ENCODE measurements around the gene GET4.

GET4 gene

DNA sequence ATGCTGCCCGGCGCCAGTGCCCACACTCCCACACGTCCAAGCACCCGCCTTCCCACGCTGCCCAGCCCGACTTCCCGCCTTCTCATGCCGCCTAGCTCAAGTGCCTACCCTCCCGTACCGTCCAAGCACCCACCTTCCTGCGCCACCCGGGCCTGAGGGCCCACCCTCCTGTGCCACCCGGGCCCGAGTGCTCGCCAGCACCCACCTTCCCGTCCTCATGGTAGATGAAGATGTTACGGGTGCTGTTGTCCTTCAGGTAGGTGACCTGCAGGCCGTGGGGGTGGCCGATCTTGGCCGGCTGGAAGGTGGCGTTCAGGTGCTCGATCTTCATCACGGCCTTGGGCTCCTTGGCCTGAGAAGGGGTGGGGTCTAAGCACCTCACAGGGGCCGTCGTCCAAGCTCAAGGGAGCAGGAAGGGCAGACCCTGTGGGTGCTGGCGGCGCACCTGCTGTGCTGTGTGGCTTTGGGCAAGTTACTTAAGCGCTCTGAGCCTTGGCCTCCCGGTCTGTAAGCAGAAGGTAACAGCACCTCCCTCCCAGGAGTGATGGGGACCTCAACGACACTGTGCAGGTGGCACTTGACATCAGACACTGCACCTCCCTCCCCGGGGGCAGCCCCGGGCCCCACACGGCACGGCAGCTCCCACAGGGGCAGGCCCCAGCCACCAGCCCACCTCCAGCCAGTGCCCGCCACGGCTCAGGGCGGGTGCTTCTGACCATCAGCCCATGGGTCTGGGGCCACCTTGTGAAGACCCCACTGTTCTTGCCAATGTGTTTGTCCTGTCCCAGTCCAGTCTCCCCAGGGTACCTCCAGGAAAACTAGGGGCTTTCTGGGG is 27.8 kb downstream of the GET4 start:
- Histone ChIP-seq H3K4me3 (ENCODE audit: low read length) (no peak overlapping the region), H3K27ac (ENCODE audit: low read length) (no peak overlapping the region), H3K36me3 (replicated peaks; ENCODE audit: insufficient read depth, low read length) (no peaks in the 10 kb centered on the region), H3K9ac (ENCODE audit: low read length) (no peak overlapping the region), H4K20me1 (ENCODE audit: insufficient read depth, low read length) (no peaks in the 10 kb centered on the region), H2AFZ (ENCODE audit: low read length) (no peak overlapping the region), H3K4me1 (ENCODE audit: low read length) (no peaks in the 10 kb centered on the region), H3K79me2 (ENCODE audit: low read length) (no peaks in the 10 kb centered on the region), H3K9me2 (replicated peaks; ENCODE audit: insufficient read depth, low read length) (no peaks in the 10 kb centered on the region), H3K9me3 (replicated peaks; ENCODE audit: insufficient read depth, low read length) (no peaks in the 10 kb centered on the region; the same call in 1 of the 2 replicates), H3K4me2 (ENCODE audit: low read depth, low read length) (no peak overlapping the region), H3F3A (ENCODE audit: insufficient read depth, low read length) (peaks cover 4% of the 10 kb centered on the region; the same call in 1 of the 2 replicates), H3K27me3 (replicated peaks; ENCODE audit: insufficient read depth, low read length) (no peaks in the 10 kb centered on the region)
- no peak for DNase-seq
- TF ChIP-seq, protein P1, sequence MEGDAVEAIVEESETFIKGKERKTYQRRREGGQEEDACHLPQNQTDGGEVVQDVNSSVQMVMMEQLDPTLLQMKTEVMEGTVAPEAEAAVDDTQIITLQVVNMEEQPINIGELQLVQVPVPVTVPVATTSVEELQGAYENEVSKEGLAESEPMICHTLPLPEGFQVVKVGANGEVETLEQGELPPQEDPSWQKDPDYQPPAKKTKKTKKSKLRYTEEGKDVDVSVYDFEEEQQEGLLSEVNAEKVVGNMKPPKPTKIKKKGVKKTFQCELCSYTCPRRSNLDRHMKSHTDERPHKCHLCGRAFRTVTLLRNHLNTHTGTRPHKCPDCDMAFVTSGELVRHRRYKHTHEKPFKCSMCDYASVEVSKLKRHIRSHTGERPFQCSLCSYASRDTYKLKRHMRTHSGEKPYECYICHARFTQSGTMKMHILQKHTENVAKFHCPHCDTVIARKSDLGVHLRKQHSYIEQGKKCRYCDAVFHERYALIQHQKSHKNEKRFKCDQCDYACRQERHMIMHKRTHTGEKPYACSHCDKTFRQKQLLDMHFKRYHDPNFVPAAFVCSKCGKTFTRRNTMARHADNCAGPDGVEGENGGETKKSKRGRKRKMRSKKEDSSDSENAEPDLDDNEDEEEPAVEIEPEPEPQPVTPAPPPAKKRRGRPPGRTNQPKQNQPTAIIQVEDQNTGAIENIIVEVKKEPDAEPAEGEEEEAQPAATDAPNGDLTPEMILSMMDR (IDR thresholded peaks at IDR 0.05; ENCODE audit: low read length): no peak
- TF ChIP-seq EZH2 (optimal IDR thresholded peaks at IDR 0.05; ENCODE audit: low read depth, low read length): no peak
- no peak for TF ChIP-seq EZH2phosphoT487 (IDR thresholded peaks at IDR 0.05; ENCODE audit: low read length)

DNA sequence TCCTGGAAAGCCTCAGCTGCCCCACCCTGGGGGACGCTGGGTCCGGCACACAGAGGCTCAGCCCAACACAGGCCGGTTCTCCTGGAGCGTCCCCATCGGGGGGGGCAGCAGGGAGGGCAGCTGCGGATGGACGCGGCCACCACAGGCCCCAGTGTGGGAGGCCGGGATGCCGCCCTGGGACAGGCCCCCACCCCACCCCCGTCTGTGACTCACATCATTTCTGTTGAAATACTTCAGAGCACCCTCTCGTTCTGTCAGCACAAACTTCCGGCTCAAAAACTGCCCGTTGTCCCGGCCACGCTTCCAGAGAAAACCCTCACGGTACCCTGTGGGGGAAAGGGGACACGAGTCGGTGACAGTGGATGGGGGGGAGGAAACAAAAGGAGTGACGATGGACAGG is 28.5 kb downstream of the GET4 start:
- TF ChIP-seq EZH2phosphoT487 (IDR thresholded peaks at IDR 0.05; ENCODE audit: low read length): no peak
- no peak for TF ChIP-seq EZH2 (optimal IDR thresholded peaks at IDR 0.05; ENCODE audit: low read depth, low read length)
- TF ChIP-seq, protein P1 (IDR thresholded peaks at IDR 0.05; ENCODE audit: low read length): no peak
- no peak overlapping the region for H3K4me3 ChIP-seq (ENCODE audit: low read length)
- no peak overlapping the region for H3K9ac ChIP-seq (ENCODE audit: low read length)

DNA sequence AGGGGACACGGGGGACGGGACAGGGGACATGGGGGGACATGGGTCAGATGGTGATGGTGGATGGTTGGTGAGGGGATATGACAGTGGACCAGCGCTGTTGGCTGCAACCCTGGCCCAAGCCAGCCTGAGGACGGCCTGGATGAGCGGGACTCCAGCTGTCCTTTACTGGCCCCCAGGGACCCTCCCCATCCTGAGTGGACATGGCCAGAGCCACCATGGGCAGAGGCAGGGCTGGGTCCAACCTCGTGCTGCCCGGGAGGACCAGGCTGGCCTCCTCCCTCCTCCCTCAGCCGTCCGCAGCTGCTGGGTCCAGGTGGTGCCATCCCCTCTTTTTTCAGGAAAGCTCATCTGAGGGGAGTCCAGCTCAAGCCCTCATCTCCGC is 30.4 kb downstream of the GET4 start:
- H3K36me3 ChIP-seq (replicated peaks; ENCODE audit: insufficient read depth, low read length): no peaks in the 10 kb centered on the region
- no peak overlapping the region for H3K4me3 ChIP-seq (ENCODE audit: low read length)
- H3K9ac ChIP-seq (ENCODE audit: low read length): no peak overlapping the region
- peaks cover 11% of the 10 kb centered on the region for H3K27me3 ChIP-seq (replicated peaks; ENCODE audit: insufficient read depth, low read length)
- H3K4me1 ChIP-seq (ENCODE audit: low read length): no peaks in the 10 kb centered on the region
- H3K79me2 ChIP-seq (ENCODE audit: low read length): no peaks in the 10 kb centered on the region
- H3K27ac ChIP-seq (ENCODE audit: low read length): no peak overlapping the region
- no peaks in the 10 kb centered on the region; the same call in 1 of the 2 replicates for H3K9me3 ChIP-seq (replicated peaks; ENCODE audit: insufficient read depth, low read length)
- H2AFZ ChIP-seq (ENCODE audit: low read length): no peak overlapping the region
- H3K9me2 ChIP-seq (replicated peaks; ENCODE audit: insufficient read depth, low read length): no peaks in the 10 kb centered on the region
- DNase-seq: no peak
- no peak overlapping the region for H3K4me2 ChIP-seq (ENCODE audit: low read depth, low read length)
- no peaks in the 10 kb centered on the region for H4K20me1 ChIP-seq (ENCODE audit: insufficient read depth, low read length)
- H3F3A ChIP-seq (ENCODE audit: insufficient read depth, low read length): peaks cover 4% of the 10 kb centered on the region; the same call in 1 of the 2 replicates
- TF ChIP-seq, protein P1 (IDR thresholded peaks at IDR 0.05; ENCODE audit: low read length): no peak
- TF ChIP-seq EZH2phosphoT487 (IDR thresholded peaks at IDR 0.05; ENCODE audit: low read length): no peak
- TF ChIP-seq EZH2 (optimal IDR thresholded peaks at IDR 0.05; ENCODE audit: low read depth, low read length): no peak

More for the DNA sequence above, 28.5 kb downstream of the GET4 start:
- H3F3A ChIP-seq (ENCODE audit: insufficient read depth, low read length): peaks cover 4% of the 10 kb centered on the region; the same call in 1 of the 2 replicates
- no peak overlapping the region for H3K4me2 ChIP-seq (ENCODE audit: low read depth, low read length)
- no peaks in the 10 kb centered on the region for H3K4me1 ChIP-seq (ENCODE audit: low read length)
- no peak overlapping the region for H3K27ac ChIP-seq (ENCODE audit: low read length)
- no peaks in the 10 kb centered on the region for H4K20me1 ChIP-seq (ENCODE audit: insufficient read depth, low read length)
- peaks cover 4% of the 10 kb centered on the region; the same call in 1 of the 2 replicates for H3K27me3 ChIP-seq (replicated peaks; ENCODE audit: insufficient read depth, low read length)
- H2AFZ ChIP-seq (ENCODE audit: low read length): no peak overlapping the region
- no peak for DNase-seq
- no peaks in the 10 kb centered on the region for H3K9me2 ChIP-seq (replicated peaks; ENCODE audit: insufficient read depth, low read length)
- H3K9me3 ChIP-seq (replicated peaks; ENCODE audit: insufficient read depth, low read length): no peaks in the 10 kb centered on the region; the same call in 1 of the 2 replicates
- no peaks in the 10 kb centered on the region for H3K79me2 ChIP-seq (ENCODE audit: low read length)
- no peaks in the 10 kb centered on the region for H3K36me3 ChIP-seq (replicated peaks; ENCODE audit: insufficient read depth, low read length)
